GM18526 (cell line): ENCODE results near the gene ACTRT2.

Experiments used
- POLR2A ChIP-seq: IDR thresholded peaks from 3 replicates; pipeline ENCODE4 v1.6.1; 2011; ENCODE audit not compliant: insufficient read length; ENCODE audit errors: extremely low read depth

The ACTRT2 gene

DNA sequence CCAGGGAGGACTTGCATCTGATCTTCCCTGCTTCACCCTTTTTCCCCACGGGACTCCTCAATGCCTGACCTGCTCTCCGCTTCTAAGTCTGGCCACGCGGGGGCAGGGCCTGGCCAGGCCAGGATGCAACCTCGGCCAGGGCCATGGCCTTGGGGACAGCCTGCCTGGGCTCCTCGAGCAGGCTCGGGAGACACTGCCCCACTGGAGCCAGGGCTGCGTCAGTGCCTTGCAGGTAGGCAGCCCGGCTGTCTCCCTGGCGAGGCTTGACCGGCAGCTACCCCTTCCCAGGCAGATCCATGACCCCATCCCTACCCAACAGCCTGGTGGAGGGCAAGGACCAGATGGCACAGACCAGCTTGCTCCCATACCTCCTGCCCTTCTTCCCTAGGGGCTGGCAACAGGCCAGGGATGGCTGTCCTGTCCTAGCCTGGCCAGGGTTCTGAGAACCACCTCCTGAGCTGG is 45.0 kb downstream of the ACTRT2 start:
- no peak for TF ChIP-seq POLR2A

DNA sequence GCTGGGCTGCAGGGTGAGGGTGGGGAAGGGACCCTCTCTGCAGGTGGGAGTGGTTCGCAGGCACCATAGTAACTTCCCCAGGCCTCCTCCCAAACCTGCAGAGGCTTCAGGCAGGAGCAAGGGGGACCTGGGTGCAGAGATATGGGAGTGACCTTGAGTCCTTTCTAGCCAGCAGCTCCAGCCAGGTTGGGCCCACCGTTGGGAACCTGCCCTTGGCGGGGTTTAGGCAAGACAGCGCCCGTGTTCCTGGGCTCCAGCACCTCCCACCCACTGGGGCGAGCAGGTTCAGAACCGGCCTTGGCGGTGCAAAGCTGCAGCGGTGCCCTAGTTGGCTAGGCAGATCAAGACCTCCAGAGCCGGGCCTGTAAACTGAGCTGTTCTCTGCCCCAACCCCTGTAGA is 45.6 kb downstream of the ACTRT2 start:
- TF ChIP-seq POLR2A = no peak

DNA sequence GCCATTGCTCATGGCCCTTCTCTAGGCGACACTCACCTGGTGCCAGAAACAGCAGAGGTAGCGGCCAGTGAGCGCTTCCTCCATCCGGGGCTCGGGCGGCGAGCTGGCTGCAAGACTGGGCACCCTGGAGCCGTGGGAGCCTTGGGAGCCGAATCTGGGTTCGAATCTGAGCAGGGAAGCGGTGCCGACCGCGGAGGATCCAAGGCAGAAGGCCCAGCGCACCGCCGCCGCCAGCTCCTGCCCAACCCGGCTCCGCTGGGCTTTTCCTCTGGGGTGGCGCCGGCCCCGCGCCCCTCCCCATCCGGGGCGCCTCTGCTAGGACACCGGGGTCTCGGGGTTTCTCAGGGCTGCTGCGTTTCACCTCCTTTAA is 46.0 kb downstream of the ACTRT2 start:
- TF ChIP-seq POLR2A = no peak

DNA sequence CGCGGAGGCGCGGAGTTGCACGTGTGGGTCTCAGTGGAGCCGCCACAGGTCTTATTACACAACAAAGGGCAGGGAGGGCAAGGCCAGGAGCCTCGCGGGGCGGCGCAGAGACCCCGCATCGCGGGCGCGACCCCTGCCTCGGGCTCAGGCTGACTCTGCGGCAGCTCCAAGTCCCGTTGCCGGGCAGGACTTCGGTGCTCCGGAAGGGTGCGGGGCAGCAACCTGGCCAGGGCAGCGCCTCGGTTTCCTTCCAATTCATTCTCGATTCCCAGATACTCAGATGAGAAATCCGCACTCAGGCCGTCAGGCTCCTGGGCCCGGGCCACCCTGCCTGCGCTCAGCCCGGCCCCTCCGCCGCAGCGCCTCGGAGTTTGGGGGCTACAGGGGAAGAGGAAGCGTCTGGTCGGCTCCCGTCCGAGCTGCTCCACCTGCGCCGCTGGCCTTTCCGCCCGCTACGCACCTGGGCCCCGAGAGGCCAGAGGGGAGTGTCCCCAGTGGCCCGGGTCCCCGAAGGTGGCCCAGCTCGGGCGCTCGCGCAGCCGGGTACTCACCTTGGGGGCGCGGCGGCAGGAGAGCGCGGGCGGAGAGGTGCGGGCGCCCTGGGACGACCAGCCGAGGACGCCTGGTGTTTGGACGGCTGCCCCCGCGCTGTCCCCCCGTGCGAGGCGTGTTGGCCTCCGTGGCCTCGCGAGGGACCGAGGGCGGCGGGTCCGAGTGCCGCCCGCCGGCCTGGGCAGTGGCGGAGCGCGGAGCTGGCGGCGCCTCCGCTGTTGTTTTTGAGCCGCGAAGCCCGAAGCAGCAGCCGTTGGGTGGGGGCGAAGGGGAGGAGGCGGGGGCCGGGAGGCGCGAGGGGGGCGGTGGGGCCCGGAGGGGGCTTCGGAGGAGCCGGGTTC is 46.6 kb downstream of the ACTRT2 start:
- TF ChIP-seq POLR2A = no peak

DNA sequence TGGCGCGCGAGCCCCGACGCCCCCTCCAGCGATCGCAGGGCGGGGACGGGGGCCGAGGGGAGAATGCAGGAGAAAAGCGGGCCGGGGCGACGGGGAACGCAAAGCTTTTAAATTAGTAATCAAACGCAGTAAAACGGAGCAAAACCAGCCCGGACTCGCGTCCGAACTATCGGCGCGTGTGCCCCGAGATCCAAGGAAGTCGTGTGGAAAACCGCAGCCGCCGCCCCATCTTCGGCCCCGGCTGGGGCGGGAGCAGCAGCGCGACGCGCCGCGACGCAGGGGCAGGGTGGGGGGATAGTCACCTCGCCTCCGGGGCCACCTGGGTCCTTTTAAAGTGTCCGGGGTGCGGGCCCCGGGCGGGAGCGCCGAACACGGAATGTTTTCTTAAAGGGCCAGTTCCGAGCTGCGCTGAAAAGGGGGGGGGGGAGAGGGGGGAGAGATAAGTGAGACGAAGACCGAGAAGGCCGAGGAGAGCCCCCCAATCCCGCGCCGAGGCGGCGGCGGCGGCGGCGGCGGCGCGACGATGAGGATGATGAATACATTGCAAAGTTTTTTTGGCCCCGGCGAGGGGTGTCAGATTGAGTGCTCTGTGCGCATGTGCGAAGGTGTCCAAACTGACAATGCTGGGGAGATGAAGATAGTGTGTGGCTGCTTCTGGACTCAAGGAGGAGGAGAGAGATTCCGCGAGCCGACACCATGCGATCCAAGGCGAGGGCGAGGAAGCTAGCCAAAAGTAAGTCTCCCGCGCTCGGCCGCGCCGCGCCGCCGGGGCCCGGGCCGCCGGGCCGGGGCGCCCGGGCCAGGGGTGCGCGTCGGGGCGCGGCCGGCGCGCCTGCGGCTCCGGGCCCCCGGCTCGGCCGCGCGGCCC is 47.5 kb downstream of the ACTRT2 start, which contains the start of gene PRDM16:
Gene PRDM16, plus strand, starts transcription at position 640 of the 868 bp plus-strand sequence. Its CDS starts 57 bp downstream, at position 697.
- TF ChIP-seq POLR2A = no peak

DNA sequence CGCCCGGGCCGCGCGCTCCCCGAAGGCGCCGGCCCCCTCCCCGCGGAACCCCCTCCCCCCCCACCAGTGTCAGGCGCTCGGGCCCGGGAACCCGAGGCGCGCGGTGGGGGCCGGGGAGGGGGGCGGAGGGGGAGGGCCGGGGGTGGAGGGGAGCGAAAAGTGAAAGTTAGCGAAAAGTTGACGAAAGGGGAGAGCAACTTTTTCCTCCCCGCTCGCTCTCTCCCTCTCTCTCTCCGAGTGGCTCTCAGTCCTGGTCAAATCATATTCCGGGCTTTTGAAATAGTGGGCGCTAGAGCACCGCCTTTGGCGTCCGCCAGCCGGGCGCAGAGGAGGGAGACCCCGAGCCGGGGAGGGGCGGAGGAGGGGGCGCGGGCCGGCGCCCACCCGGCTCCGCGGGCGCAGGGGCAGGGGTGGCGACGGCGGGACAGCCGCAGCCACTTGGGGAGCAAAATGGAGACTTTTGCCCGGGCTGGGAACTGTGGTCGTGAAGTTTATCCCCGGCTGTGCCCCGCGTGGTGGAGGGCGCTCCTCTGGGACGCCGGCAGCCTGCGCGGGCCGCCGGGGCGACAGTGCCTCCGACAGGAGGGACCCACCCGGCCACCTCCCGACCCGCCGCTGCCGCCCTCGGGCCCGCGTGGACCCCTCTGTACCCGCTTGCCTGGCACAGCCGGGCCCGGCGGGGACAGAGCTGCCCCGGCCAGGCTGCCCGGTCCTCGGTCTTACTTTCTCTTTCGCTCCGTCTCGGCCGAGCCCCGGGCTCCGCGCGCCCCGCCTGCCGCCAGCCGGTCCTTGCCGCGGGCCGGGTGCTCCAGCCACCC is 48.4 kb downstream of the ACTRT2 start:
- TF ChIP-seq POLR2A = no peak

DNA sequence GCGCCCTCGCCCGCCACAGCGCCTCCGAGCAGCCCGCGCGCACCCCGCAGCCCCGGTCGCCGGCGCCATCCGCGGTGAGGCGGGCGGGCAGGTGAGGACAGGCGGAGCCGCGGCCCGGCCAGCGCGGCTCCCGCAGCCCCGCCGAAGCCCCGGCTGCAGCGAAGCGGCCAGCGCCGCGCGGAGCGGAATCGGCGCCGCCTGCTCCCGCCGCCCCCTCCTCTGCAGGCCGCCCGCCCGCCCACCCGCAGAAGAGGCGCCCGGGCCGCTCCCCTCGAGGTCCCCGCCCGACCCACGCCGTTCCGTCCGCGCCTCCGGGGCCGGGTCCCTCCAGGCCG is 49.0 kb downstream of the ACTRT2 start:
- TF ChIP-seq POLR2A = no peak

DNA sequence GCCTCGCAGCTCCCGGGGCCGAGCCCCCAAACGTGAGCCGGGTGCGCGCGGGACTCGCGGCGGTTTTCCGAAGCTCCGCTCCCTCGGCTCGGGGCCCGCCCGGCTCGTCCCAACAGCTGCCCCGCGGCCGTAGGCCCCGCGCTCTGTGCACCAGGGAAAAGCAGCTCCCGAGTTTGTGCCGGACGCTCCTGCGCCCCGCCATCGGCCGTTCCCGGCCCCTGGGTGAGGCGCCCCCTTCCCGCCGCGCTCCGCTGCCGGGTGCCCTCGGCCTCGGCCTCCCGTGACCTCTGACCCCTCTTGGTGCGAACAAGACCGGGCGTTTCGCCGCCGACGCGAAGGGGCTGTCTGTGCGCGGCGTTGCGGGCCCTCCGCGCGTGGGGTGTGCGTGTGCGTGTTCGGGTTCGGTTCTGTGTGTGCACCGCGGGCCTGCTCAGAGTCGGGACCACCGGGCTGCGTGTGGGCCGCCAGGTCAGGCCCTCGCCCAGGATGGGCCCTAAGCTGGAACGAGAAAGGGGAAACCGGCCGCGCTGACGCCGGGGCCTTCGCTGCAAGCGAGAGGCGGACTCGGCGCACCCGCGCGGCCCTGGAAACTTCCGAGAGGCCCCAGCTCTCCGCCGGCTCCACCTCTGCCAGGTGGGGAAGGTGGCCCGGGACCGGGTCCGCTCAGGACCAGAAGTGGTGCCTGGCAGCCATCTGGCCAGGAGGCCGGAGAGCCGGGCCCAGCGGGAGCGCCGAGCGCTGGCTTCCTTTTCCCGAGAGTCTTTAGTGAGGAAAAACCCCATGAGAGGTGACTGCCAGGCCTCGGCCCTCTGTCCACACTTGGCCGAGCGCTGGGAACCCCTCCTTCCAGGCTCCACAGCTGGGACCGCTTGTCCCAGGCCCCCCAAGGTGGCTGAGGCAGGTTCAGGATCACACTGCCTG is 49.6 kb downstream of the ACTRT2 start:
- TF ChIP-seq POLR2A = no peak

DNA sequence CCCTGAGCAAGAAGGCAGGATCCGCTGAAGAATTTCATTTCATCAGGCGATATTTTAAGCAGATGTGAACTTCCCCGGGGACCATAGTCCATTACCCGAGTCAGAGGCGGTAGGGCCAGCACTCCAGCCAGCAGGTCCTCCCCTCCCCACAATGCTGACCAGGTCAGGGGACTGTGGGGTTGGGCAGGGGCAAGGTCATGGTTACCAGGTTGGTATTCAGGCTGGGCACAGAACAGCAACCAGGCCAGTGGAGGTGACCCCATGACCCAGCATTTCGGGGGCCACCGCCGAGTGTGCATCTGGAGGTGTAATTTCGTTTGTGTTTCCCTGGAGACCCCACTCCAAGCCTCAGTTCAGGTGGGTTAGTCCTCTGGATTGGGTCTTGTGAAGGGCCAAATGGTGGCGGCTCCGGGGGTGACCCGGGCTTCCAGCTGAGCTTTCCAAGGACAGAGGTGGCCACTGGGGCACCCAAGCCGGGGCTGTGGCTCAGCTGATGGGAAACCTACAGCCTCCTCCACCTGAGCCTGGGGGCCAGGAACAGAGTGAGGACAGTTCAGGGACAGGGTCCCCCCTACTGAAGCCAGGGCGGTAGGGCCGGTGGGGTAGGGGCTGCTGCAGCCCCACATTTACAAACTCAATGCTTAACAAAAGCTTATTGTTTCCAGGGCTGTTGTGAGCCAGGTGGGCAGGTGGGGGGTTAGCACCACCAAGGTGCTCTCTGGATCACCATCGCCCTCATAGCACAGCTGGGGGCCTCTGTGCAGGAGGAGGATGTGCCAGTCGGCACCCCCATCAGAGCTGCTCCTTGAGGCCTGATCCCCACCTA is 50.5 kb downstream of the ACTRT2 start:
- TF ChIP-seq POLR2A = no peak
